Gastroesophageal sphincter (tissue), 3 donors: ENCODE measurements around the gene STK32A.

Source experiments
- EP300 ChIP-seq: sonication (generic); formaldehyde crosslinking; IDR thresholded peaks from one replicate; pipeline ENCODE4 v1.6.1; 2017; ENCODE audit warnings: antibody characterized with exemption, mild to moderate bottlenecking
- POLR2A ChIP-seq, 2 donors: fragments of 450-650 bp; IDR thresholded peaks; one replicate each; pipeline ENCODE4 v1.6.1; 2017; ENCODE audit warnings: antibody characterized with exemption in 2 of 2, mild to moderate bottlenecking in 2 of 2, moderate library complexity in 1 of 2
- POLR2AphosphoS5 ChIP-seq: sonication (generic); formaldehyde crosslinking; IDR thresholded peaks from one replicate; pipeline ENCODE4 v1.6.1; 2017; ENCODE audit warnings: antibody characterized with exemption
- TF ChIP-seq, protein P1 (sequence below), 4 experiments: fragments of 200-600 bp in 2 of 4; fragments of 450-650 bp in 2 of 4; sonication (generic) in 1 of 4; IDR thresholded peaks; one replicate each; pipeline ENCODE4 v1.5.1; 2017 to 2019; ENCODE audit warnings: antibody characterized with exemption in 4 of 4, mild to moderate bottlenecking in 2 of 4, moderate library complexity in 2 of 4

DNA sequence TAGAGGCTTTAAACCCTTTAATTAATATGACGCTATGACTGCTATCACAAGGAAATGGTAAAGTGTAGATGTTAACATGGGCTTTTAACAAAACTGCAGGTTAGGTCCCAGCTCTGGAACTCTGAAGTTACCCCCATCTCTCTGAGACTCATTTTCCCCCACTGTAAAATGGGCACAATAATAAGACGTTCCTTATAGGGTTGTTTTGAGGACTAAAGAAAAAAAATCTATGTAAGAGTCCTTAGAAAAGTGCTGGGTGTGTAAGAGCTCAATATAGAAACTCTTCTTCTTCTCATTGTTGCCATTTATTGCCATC is 45.8 kb upstream of the STK32A start:
- TF ChIP-seq POLR2A (IDR thresholded peaks at IDR 0.05) (no peak), POLR2AphosphoS5 (no peak), EP300 (no peak)
- TF ChIP-seq, protein P1, sequence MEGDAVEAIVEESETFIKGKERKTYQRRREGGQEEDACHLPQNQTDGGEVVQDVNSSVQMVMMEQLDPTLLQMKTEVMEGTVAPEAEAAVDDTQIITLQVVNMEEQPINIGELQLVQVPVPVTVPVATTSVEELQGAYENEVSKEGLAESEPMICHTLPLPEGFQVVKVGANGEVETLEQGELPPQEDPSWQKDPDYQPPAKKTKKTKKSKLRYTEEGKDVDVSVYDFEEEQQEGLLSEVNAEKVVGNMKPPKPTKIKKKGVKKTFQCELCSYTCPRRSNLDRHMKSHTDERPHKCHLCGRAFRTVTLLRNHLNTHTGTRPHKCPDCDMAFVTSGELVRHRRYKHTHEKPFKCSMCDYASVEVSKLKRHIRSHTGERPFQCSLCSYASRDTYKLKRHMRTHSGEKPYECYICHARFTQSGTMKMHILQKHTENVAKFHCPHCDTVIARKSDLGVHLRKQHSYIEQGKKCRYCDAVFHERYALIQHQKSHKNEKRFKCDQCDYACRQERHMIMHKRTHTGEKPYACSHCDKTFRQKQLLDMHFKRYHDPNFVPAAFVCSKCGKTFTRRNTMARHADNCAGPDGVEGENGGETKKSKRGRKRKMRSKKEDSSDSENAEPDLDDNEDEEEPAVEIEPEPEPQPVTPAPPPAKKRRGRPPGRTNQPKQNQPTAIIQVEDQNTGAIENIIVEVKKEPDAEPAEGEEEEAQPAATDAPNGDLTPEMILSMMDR (IDR thresholded peaks at IDR 0.05), result peak in 1 of 4 experiments; percentile 1
